ENCODE measurements around the gene PALLD. TPM values are rescaled to one million over a fixed set of nuclear protein-coding genes. Genes with fewer than 3 reads are reported as not detected.

The PALLD gene
- polyA plus RNA-seq, 4 donors, result 179 to 246 (median 227) TPM

DNA sequence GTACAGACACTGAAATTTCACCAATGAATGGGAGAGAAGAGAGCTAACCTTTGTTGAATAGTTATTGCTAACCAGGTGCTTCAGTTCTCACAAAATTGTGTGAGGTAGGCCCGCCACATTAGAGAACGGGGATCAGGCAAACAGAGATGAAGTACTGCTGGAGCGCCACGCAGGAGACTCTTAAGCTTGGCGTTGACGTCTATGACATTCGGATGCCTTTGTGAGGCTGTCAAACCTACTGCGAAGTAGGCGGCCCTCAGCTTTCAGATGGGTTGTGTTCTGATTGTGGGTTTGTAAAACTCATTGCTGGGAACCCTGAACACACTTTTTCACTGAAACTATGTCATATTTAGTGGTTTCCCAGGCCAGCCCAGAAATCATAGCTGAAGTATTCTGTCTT lies 339.6 kb downstream of the PALLD start:
- DNase-seq (ENCODE audit: low read depth in 4 of 4, low spot score in 3 of 4), result no peak

DNA sequence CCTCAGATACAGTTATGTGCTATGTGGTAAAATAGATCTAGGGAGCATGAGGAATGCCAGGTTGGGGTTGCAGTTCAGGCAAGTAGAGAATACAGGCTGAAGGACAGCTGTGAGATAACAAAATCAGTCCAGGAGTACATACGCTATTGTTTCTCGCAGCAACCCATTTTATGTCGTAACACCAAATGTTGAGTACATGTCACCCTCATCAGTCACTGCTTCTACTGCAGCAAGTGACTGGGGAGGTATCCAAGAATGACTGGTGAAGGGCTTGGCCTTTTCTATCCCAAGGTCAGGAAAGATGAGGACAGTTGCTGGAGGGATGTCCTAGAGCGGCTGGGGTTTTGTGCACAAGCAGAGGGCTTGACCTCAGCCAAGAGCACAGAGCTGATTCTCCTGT lies 341.1 kb downstream of the PALLD start:
- no peak for DNase-seq (ENCODE audit: low read depth in 4 of 4, low spot score in 3 of 4)

DNA sequence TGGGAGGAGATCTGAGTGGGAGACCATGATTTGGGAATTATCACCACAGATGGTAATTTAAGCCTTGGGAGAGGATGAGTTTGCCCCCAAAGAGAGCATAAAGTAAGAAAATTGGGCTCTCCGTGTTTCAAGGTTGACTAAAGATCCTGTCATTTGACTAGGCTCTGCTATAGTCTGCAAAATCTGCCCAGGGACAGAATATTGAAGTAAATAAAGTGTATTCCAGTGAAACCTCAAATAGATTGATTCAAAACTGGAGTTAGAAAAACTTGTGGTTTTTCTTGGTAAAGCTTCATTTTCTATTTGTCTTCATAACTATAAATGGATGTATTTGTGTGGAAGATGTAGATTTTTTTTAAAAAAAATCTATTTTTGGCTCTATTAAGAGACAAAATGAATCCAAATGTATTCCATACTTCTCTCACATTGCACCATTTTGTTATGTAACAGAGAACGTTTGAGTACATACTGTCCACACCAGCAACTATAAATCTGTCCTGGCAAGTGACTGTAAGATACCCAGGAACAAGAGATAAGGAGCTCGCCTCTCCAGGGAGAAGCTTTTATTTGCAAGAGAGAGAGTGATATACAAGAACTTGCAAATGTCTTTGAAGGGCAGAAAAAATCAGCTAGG lies 343.0 kb downstream of the PALLD start:
- no peak for DNase-seq (ENCODE audit: low read depth in 4 of 4, low spot score in 3 of 4)

DNA sequence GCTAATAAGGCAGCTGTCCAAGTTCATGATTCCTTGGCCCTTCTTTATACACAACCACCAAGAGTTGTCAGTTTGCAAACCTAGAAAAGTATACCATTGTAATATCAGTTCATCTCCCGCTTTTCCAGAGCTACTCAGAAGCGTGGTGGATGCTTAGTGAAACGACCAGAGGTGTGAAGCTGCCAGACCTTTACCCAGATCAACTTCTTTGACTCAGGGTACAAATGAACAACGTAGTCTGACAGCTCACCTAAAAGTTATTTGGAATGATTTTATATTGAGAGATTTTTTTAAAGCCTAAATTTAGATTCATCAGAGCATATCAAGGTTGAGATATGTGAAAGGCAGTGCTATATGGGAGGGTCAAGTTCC lies 343.5 kb downstream of the PALLD start:
- DNase-seq (ENCODE audit: low read depth in 4 of 4, low spot score in 3 of 4), result no peak

DNA sequence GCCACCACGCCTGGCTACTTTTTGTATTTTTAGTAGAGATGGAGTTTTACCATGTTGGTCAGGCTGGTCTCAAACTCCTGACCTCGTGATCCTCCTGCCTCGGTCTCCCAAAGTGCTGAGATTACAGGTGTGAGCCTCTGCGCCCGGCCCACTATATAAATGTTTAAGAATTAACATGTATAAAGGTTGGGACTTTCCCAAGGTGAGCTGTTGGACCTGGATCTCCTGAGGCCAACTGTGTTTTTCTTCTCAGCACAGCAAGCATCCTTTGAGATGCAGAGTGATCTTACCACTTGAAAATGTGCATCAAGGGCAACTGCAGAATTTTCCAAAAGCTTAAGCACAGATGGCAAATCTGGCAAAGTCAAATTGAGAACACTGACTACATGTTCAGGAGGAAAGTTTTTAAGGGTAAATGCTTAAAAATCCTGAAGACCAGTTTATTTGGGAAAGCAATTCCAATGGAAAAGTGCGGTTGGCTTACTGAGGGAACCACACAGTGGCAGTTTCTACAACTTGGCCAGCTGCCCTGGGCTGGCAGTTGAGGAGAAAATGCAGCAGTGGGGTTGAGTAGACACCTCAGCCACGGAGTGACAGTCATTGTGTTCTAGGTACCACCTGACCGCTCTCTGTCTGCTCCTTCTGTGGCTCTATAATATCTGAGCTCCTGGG lies 344.3 kb downstream of the PALLD start:
- no peak for DNase-seq (ENCODE audit: low read depth in 4 of 4, low spot score in 3 of 4)

DNA sequence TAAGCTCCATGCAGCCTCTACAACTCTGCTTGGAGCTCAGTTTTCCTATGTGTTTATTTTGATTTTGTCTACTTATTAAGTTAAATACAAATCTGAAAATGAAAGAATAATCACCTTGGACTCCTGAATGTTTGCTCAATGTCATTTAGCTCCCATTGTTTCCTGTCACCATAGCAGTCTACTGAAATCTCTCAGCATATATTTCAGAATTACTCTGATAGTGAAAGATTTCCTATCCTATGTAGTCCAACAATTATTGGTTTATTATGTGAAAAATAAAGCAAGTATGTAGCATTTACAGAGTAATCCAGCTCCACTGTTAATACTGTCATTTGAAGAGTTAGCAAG lies 344.8 kb downstream of the PALLD start:
- no peak for DNase-seq (ENCODE audit: low read depth in 4 of 4, low spot score in 3 of 4)

DNA sequence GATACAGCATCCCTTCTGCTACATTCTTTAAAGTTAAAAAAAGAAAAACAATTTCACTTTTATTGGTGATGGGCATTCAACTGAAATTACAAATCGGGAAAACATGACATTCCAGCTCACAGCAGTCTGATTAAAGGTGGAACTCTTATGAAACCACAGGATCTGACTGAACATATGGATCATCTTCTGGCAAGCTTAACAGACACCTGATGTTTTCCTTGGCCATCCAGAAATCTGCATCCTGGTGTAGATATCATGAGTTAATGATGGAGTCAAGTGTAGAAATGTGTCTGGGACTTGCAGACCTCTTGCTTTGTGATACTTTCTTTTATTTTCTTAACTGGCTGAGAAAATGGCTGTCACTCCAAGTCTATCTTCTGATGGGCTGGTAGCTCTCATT lies 345.3 kb downstream of the PALLD start:
- DNase-seq (ENCODE audit: low read depth in 4 of 4, low spot score in 3 of 4), result no peak

DNA sequence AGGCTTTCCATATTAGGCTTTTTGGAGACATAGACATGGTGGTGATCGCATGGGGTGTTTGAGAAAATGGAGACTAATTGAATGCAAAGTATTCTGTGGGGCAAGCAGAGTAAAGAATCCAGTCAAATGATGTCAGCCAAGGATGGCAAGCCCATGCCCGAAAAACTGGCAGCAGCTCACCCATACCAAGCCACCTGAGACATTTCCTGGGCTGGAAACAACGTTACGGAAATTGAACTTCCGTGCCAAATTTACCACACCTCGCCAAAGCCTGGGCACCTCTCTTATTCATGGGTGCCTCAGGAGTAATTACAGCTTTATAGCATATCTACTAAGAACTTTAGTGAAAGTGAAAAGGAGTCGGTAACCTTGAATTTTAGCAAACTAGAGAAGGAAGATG lies 346.8 kb downstream of the PALLD start:
- DNase-seq (ENCODE audit: low read depth in 4 of 4, low spot score in 3 of 4), result no peak

DNA sequence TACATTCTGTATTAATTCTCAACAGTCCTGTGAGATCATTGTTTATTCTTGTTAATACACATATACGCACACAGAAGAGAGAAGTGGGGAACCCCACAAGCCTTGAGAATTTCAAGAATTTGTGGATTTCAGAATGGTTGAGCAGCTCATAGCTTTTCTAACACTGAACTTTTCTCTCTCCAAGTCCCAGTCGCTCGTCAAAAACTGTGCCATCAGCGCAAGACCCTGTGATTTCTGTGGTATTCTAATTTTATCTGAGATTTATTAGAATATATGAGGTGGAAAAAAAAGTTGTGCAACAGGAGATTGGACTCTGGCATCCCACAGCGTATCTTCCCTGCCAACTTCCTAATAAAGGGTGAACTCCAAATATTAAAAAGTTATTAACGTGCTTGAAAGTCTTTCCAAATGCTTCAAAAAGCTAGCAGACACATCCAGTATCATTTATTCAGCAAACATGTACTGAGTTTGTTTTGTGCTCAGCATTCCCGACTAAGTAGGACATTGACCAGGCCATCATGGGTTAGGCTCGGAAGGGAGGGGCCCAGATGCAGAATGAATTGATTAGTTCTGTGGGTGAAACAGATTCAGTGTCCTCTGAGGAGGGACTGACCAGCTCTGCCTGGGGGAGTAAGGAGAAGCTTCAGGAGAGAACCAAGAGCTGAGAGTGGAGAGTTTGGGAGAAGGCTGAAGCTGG lies 347.6 kb downstream of the PALLD start:
- DNase-seq (ENCODE audit: low read depth in 4 of 4, low spot score in 3 of 4), result no peak

DNA sequence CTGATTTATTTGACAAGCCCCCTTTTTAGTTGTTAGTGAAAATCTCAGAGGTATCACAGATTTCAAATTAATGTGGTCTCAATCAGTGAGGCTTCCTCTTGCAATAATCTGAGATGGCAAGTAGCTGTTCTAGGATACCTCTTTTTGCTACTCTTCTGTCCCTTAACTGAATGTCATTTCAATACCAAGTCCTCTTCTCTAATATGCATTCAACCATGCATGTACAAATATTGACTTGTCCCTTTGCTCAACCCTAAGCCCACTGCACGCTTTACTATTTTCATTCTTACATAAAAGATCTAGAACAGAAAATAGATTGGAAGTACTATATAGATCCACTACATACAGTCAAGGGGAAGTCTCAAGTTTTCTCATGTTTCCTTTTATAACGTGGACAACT lies 349.0 kb downstream of the PALLD start:
- no peak for DNase-seq (ENCODE audit: low read depth in 4 of 4, low spot score in 3 of 4)

DNA sequence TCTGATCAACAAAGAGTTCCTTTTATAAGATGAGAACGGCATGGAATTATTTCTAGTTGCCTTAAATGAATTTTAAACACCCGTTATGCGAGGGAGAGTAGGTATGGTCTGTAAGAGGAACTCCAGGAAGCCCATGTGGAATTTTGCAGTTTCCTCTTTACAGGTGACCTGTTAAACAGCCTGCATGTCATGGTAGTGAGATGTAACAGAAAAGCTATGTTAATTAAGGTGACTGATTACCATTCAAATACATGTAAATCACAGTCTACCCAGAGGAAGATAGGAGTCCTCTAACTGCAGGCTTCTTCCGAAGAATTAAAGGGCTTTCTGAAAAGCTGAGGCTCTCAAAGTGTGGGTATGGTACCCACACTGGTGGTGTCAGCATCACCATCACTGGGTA lies 349.6 kb downstream of the PALLD start:
- no peak for DNase-seq (ENCODE audit: low read depth in 4 of 4, low spot score in 3 of 4)

DNA sequence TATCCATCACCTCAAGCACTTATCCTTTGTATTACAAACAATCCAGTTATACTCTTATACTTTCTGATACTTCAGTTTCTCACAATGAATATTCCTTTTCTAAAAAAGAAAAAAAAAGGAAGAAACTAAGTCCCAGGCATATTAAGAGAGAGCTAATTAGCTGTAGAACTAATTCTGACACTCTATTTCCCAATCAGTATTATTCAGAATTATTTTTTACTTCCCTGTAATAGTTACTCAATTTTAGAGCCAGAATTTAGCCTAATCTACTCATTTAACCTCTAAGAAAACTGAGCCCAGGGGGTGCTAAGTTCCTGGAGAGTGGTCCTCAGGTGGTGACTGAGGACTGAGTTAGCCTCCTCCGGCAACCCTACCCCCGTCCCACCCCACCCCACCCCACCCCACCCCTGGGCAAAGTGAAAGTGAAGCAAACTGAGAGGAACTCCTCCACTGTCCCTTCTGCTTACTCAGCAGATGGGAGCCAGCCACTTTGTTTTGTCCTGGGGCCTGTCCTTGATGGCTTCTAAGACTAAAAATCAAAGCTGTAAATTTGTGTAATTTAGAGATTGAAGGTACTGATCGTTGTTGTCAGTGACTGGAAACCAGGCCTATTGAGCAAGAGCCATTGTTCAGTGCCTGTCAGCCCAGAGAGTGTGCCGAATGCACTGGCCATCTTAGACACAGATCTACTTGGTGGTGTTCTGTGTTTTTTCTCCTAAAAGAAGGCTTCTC lies 351.1 kb downstream of the PALLD start:
- DNase-seq (ENCODE audit: low read depth in 4 of 4, low spot score in 3 of 4), result no peak

DNA sequence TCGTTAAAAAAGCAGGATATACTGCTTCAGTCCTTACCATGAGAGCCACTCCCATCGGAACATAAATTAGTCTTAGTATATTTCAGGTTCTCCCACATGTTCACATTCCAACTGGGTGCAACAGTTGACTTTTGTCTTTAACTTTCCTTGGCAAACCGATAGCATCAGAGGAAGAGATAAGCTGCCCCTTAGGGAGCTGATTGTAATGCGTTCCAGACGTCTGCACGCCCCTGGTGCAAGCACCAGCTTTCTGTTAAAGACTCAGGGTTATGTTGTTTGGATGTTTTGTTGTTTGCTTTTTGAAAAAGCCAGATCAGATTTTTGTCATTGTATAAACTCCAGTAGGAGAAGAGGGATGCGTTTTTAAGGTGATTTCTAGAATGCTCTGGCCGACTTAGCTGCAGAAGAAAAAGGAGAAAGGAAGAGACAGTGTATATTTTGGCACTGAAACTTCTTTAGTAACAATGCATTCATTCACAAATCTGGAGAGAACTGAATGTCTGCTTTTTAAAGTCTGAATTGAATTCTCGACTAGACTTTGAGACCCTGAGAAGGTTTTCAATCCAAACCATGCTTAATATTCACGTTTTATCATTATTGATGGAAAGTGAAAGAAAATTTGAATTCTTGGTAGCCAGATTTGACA lies 352.3 kb downstream of the PALLD start:
- DNase-seq (ENCODE audit: low read depth in 4 of 4, low spot score in 3 of 4), result no peak

DNA sequence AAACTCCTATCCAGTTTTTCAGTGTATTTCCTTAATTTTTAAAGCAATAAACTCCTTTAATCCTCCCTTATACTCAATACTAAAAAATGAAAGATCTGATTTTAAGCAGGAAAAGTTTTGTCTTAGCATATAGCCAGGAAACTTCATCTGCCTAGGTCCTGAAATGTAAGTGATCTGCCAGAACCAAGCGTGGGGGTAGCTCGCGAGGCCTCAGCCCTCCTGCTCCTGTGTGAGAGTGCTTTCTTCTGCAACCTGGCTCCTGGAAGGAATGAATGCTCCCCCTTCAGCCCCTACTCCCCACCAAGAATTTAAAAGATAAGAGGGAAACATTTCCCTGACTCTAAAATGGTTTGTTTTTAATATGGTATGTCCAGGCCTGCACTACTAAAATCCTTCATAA lies 353.1 kb downstream of the PALLD start:
- DNase-seq (ENCODE audit: low read depth in 4 of 4, low spot score in 3 of 4), result no peak

DNA sequence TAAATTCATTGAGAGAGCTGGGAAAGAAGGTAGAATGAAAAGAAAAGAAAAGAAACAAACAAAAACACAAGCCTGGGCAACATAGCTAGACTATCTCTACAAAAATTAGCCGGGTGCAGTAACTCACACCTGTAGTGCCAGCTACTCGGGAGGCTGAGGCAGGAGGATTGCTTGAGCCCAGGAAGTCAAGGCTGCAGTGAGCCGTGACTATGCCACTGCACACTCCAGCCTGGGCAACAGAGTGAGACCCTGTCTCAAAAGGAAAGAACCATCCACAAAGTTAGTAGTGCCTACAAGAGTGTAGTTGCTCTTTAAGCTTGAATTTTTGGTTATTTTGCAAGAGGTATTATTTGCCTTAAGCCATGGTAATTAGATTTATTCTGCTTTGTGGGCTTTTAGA lies 355.5 kb downstream of the PALLD start:
- no peak for DNase-seq (ENCODE audit: low read depth in 4 of 4, low spot score in 3 of 4)

DNA sequence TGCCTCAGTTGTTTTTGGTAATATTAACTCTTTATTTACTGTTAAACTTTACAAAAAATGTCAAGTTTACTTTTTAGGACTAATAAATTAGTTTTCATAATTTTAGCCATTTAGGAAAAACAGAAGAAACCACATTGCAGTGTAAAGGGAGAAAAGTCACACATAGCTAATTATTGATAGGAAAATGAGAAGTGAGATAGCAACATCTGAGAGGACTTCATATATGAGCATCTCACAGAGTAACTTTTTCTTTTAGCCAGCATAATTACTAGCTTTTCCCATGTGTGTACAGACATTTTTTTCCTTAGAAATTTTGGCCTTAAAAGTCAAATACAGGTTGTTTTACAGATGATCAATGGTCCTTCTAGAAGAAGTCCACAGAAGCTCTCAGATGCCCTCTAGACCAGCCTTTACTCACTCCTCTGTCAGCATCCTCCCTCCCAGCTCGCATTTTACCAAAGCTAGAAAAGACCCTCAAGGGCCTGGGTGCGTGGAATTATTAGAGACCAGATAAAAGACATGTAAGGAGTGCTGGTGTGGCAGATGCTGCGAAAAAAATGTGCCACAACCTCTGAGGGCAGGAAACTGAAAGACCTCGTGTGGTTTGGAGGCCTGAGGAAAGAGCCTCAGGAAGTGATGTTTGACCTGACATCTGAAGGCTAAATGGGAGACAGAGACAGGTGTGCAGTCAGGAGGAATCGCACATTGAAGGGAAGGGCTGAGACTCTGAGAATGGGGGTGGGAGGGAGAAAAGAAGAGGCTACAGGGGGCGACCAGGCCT lies 356.3 kb downstream of the PALLD start:
- DNase-seq (ENCODE audit: low read depth in 4 of 4, low spot score in 3 of 4), result no peak

DNA sequence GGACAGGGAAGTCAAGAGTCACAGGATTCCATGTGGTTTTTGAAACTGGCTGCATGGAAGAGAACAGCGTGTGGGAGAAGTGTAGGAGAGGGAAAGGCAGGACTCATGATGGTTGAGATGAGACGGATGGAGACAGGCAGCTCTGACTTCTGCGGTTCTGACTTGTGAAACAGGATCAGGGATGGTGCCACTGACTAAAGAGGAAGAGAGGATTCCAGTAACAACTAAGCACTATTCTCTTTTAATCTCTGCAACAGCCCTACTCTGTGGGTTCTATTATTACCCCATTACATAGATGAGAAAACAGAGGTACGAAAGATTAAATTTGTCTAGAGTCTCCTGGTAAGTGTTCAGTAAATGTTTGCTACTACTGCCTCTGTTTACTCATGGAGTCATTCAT lies 356.9 kb downstream of the PALLD start:
- DNase-seq (ENCODE audit: low read depth in 4 of 4, low spot score in 3 of 4), result no peak

DNA sequence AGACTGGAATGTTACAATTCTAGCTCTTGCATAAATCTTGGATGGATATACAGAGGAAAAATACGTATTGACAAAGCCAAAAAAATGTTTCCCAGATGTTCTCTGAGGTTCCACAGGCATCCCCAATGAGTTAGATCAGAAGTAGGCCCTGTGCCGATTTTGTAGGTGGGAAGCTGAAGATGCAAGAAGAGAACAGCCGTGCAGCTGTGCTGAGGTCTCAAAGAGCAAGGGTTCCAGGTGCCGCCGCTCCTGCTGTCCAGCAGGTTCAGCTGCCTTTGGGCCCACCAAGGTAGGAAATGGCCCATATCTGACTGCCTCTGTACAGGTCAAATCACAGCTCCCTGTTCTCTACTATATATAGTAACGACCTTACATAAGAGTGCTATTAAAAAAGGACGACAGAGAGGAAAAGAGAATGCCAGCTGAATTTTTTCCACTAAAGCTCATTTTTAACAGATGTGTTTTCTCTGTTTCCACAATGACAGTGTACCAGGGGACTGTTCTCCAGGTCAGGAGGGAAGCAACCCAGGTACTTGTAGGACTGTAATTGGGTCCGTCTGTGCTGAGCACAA lies 357.6 kb downstream of the PALLD start:
- no peak for DNase-seq (ENCODE audit: low read depth in 4 of 4, low spot score in 3 of 4)

DNA sequence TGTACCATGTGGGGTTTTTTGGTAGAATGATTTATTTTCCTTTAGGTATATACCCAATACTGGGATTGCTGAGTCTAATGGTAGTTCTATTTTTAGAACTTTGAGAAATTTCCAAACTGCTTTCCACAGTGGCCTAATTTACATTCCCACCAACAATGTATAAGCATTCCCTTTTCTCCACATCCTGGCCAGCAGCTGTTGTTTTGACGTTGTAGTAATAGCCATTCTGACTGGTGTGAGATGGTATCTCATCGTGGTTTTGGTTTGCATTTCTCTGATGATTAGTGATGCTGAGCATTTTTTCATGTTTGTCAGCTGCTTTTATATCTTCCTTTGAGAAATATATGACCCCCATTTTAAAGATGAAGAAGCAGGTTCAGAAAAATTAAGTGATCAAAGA lies 359.5 kb downstream of the PALLD start:
- DNase-seq (ENCODE audit: low read depth in 4 of 4, low spot score in 3 of 4), result no peak

DNA sequence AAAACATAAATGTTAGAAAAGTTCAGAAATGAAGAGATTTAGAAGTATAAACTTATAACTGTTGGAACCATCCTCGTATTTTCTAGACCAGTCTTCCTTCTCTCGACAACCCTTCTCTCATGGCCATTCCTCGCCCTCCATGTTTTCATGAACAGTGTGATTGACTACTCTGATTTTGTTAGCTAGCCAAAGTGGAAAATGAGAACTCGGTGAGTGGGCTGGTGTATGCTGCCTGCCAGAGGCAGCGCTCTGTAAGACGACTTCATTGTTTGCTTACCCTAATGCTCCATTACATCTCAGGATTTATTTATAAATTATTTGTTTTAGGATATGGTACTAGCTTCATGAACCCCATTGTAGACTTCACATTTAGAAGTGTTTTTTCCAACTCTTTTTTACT lies 360.2 kb downstream of the PALLD start:
- no peak for DNase-seq (ENCODE audit: low read depth in 4 of 4, low spot score in 3 of 4)
